Peyer's patch (tissue), 4 donors: ENCODE results near the gene EPSTI1. TPM values are rescaled to one million over a fixed set of nuclear protein-coding genes. Genes with fewer than 3 reads are reported as not detected.
"Not testable (repeated sequence)": the region's sequence is repeated elsewhere in the genome, so short reads cannot be mapped to it uniquely, and the experiment has no call there.

Experiments used
- DNase-seq, 3 donors: peaks; one replicate each; pipeline ENCODE4 v3.0.0-alpha.2; 2017 to 2019
- H3K27ac ChIP-seq, 4 donors: fragments of 200-600 bp; sonication (generic); one replicate each; pipeline ENCODE4 v1.5.1; 2016 to 2019
- H3K27me3 ChIP-seq, 2 donors: fragments of 200-600 bp; sonication (generic); one replicate each; pipeline ENCODE4 v1.5.1; 2019
- H3K36me3 ChIP-seq, 3 donors: fragments of 200-600 bp; sonication (generic); one replicate each; pipeline ENCODE4 v1.5.1; 2016 to 2019
- H3K4me1 ChIP-seq, 4 donors: fragments of 200-600 bp; sonication (generic); one replicate each; pipeline ENCODE4 v1.5.1; 2016 to 2019
- H3K4me3 ChIP-seq, 4 donors: fragments of 200-600 bp; sonication (generic); 1 replicate in 3 of 4; 2 replicates in 1 of 4; pipeline ENCODE4 v1.5.1; 2016 to 2019; ENCODE audit warnings: mild to moderate bottlenecking in 1 of 4
- H3K9me3 ChIP-seq, 4 donors: fragments of 200-600 bp; sonication (generic); one replicate each; pipeline ENCODE4 v1.5.1; 2016 to 2019; ENCODE audit warnings: mild to moderate bottlenecking in 1 of 4
- POLR2A ChIP-seq, 2 donors: fragments of 450-650 bp; IDR thresholded peaks; one replicate each; pipeline ENCODE4 v1.5.1; 2017; ENCODE audit warnings: antibody characterized with exemption in 2 of 2, mild to moderate bottlenecking in 2 of 2, moderate library complexity in 2 of 2
- total RNA-seq, 4 donors: library from RNA; depleted of rRNA; stranded (reverse); fragments of >200 nt; gene quantifications; one replicate each; pipeline ENCODE4 v1.1.0, GENCODE V29; 2016
- TF ChIP-seq, protein P1 (sequence below), 6 experiments: fragments of 450-650 bp in 4 of 6; fragments of 200-600 bp in 2 of 6; sonication (generic) in 1 of 6; IDR thresholded peaks; one replicate each; pipeline ENCODE4 v1.5.1; 2017 to 2019; ENCODE audit warnings: antibody characterized with exemption in 6 of 6, mild to moderate bottlenecking in 3 of 6, moderate library complexity in 1 of 6

Gene EPSTI1
- total RNA-seq, 4 donors from 2014 or later, result 8.8 to 45.4 (median 22.1) TPM

DNA sequence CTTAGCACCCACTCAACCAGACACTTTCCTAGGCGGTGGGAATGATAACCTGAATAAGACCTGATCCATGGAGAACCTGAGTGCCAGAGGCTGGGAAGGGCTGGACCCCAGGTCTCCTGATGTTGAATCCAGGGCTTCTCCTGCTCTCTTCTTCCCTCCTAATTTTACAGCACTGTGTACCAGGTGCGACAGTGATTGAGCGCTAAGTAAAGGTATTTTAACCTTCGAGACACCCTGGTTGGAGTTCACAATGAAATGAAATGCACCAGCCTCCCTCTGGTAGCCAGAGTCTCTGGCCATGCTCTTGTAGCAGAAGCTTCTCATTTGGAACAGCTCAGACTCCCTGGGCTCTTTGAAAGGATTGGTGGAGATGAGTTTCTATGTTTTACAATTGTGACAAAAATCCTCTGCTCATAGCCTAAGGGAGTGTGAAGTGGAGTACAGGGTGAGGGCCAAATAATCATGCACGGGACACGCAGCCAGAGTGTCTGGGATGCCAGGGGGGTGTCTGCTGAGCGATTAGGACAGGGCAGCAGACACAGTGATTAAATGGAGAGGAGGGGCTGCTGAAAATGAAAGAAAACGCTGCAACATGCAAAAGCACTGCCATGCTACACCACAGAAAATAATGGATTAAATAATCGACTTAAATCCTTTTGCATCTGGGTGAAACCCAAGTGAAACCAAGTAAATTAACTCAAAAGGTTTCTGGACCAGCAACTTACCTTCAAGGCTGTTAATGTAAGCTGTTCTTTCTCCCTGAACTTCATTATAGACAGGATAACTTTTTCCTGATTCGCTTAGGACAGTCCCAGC, 126.9 kb downstream of the EPSTI1 start:
- no peak for DNase-seq
- Histone ChIP-seq H3K36me3 (no peaks in the 10 kb centered on the region), H3K4me3 (no peak overlapping the region), H3K4me1 (no peaks in the 10 kb centered on the region), H3K9me3 (no peaks in the 10 kb centered on the region), H3K27ac (no peak overlapping the region), H3K27me3 (no peaks in the 10 kb centered on the region)
- TF ChIP-seq, protein P1, sequence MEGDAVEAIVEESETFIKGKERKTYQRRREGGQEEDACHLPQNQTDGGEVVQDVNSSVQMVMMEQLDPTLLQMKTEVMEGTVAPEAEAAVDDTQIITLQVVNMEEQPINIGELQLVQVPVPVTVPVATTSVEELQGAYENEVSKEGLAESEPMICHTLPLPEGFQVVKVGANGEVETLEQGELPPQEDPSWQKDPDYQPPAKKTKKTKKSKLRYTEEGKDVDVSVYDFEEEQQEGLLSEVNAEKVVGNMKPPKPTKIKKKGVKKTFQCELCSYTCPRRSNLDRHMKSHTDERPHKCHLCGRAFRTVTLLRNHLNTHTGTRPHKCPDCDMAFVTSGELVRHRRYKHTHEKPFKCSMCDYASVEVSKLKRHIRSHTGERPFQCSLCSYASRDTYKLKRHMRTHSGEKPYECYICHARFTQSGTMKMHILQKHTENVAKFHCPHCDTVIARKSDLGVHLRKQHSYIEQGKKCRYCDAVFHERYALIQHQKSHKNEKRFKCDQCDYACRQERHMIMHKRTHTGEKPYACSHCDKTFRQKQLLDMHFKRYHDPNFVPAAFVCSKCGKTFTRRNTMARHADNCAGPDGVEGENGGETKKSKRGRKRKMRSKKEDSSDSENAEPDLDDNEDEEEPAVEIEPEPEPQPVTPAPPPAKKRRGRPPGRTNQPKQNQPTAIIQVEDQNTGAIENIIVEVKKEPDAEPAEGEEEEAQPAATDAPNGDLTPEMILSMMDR (IDR thresholded peaks at IDR 0.05), result no peak
- no peak for TF ChIP-seq POLR2A (IDR thresholded peaks at IDR 0.05)

DNA sequence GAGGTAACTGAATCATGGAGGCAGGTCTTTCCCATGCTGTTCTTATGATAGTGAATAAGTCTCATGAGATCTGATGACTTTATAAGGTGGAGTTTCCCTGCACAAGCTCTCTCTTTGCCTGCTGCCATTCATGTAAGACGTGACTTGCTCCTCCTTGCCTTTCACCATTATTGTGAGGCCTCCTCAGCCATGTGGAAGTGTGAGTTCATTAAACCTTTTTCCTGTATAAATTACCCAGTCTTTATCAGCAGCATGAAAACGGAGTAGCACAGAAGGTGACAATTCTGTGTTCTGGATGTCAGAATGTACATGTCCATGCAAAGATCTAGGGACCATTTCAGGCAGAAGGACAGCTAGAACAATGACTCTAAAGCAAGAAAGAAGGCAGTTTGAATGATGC, 129.7 kb downstream of the EPSTI1 start:
- not testable (repeated sequence) for H3K36me3 ChIP-seq, DNase-seq, H3K9me3 ChIP-seq, H3K27me3 ChIP-seq, H3K4me1 ChIP-seq, H3K4me3 ChIP-seq, H3K27ac ChIP-seq

DNA sequence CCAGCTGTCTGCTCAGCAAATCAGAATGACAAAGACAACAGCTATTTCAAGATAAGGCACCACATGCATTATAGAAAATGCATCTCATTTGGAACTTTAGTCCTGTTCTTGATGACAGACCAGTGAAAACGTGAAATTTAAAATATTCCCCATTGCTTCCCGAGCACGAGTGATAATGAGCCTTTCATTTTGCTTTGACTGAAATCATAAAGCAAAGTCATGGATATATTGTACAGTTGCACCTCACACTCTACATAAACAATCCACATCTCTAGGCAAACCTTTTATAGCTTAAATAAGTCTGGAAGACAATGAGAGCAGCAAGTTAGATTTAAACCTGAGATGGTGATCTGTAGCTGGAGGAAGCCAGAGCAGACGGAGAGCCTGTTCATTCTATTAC, 131.6 kb downstream of the EPSTI1 start:
- Histone ChIP-seq H3K4me1 (no peaks in the 10 kb centered on the region), H3K4me3 (no peak overlapping the region), H3K36me3 (no peaks in the 10 kb centered on the region), H3K27ac (no peak overlapping the region), H3K27me3 (no peaks in the 10 kb centered on the region), H3K9me3 (no peaks in the 10 kb centered on the region)
- TF ChIP-seq POLR2A (IDR thresholded peaks at IDR 0.05), result no peak
- TF ChIP-seq, protein P1 (IDR thresholded peaks at IDR 0.05), result no peak
- no peak for DNase-seq

DNA sequence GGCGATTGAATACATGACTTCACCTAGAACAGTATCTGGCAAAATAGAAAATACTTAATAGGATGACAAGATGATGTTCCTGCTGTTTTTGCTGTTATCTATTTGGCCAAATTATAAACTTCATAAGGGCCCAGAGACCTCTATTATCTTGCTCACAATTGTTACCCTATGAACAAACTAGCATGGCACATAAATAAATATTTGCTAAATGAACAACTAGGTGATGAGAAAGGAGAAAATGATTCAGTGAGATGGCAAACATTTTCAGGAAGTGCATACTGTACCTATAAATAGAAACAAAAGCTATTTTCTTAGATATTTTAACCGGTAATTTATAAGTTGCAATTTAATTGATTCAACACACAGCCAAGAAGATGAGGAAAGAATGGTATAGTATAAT, 132.3 kb downstream of the EPSTI1 start:
- DNase-seq, result no peak
- Histone ChIP-seq H3K27ac (no peak overlapping the region), H3K36me3 (no peaks in the 10 kb centered on the region), H3K4me1 (no peaks in the 10 kb centered on the region), H3K4me3 (no peak overlapping the region), H3K9me3 (no peaks in the 10 kb centered on the region), H3K27me3 (no peaks in the 10 kb centered on the region)
- no peak for TF ChIP-seq POLR2A (IDR thresholded peaks at IDR 0.05)
- TF ChIP-seq, protein P1 (IDR thresholded peaks at IDR 0.05), result no peak

DNA sequence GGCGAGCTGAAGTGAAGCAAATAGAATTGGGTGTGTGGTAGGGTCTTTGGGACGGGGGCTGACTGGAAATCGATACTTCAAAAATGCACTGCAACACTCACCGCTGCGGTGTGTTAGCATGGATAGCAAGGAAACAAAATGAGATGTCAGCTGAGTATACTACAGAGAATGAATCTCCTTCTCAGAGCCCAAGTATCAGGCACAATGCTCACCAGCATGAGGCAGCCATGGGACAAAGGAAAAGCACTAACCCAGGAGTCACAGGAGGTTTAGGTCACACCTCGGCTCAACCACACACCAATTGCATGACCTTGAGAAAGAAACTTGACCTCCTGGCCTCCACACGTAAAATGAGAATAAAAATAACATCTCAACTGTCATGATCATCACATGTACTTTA, 136.6 kb downstream of the EPSTI1 start:
- no peak for DNase-seq
- no peaks in the 10 kb centered on the region for H3K4me1 ChIP-seq
- H3K27ac ChIP-seq, result no peak overlapping the region
- TF ChIP-seq POLR2A (IDR thresholded peaks at IDR 0.05), result no peak
- TF ChIP-seq, protein P1 (IDR thresholded peaks at IDR 0.05), result no peak
- H3K27me3 ChIP-seq, result no peaks in the 10 kb centered on the region
- no peaks in the 10 kb centered on the region for H3K36me3 ChIP-seq
- H3K9me3 ChIP-seq, result no peaks in the 10 kb centered on the region
- no peak overlapping the region for H3K4me3 ChIP-seq

DNA sequence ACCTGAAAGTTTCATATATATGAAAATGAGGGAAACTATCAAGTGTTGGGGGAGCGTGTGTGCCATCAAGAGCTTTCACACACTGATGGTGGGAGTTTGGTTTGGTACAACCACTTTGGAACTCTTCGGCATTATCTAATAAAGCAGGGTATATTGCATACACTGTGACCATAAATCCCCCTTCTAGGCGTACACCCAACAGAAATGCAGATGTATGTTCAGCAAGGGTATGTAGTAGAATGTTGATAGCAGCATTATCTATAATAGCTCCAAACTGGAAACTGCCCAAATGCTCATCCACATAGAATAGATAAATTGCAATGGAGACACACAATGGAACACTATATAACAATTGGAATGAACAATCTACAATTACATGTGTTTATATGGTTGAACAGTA, 139.9 kb downstream of the EPSTI1 start:
- TF ChIP-seq POLR2A (IDR thresholded peaks at IDR 0.05), result no peak
- TF ChIP-seq, protein P1 (IDR thresholded peaks at IDR 0.05), result no peak
- Histone ChIP-seq H3K27me3 (no peaks in the 10 kb centered on the region), H3K9me3 (no peaks in the 10 kb centered on the region), H3K4me3 (no peak overlapping the region), H3K4me1 (no peaks in the 10 kb centered on the region), H3K36me3 (no peaks in the 10 kb centered on the region), H3K27ac (no peak overlapping the region)
- DNase-seq, result no peak
